Measurements from ENCODE around the gene PGAM5. TPM values are rescaled to one million over a fixed set of nuclear protein-coding genes. Genes with fewer than 3 reads are reported as not detected.

Gene PGAM5
- total and polyA plus RNA-seq, 10 donors: 8.2 to 28.8 (median 21.6) TPM

DNA sequence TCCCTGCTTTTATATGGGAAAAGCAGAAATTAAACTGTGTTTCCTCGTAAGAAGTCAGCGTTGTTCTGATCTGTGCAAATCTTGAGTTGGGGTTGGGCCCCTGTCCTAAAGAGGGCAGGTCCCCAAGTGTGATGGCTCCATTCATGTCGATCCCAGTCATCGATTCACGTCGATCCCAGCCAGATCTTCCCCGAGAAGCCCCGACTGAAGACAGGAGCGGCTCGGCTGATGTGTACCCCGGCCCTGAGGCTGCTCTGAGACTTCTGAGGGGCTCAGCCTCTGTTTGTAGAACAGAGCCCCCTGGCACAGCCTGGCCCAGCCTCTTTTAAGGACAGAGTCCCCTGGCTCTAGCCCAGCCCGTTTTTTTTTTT is 9.3 kb downstream of the PGAM5 start:
- no peak overlapping the region for H3K4me3 ChIP-seq
- peaks cover 3 to 100% (median 85%) of the 10 kb centered on the region in 6 donors for H3K36me3 ChIP-seq
- H3K4me1 ChIP-seq: no peaks in the 10 kb centered on the region
- 89 to 95% (median 92%) methylated on average over 12 of the region's 12 CpGs for WGBS, 5 donors
- H3K27me3 ChIP-seq (replicated peaks in 1 of 7): no peaks in the 10 kb centered on the region
- TF ChIP-seq, protein P1, sequence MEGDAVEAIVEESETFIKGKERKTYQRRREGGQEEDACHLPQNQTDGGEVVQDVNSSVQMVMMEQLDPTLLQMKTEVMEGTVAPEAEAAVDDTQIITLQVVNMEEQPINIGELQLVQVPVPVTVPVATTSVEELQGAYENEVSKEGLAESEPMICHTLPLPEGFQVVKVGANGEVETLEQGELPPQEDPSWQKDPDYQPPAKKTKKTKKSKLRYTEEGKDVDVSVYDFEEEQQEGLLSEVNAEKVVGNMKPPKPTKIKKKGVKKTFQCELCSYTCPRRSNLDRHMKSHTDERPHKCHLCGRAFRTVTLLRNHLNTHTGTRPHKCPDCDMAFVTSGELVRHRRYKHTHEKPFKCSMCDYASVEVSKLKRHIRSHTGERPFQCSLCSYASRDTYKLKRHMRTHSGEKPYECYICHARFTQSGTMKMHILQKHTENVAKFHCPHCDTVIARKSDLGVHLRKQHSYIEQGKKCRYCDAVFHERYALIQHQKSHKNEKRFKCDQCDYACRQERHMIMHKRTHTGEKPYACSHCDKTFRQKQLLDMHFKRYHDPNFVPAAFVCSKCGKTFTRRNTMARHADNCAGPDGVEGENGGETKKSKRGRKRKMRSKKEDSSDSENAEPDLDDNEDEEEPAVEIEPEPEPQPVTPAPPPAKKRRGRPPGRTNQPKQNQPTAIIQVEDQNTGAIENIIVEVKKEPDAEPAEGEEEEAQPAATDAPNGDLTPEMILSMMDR (IDR thresholded peaks at IDR 0.05 in 8 of 11, conservative IDR thresholded peaks at IDR 0.05 in 3 of 11): no peak
- TF ChIP-seq POLR2AphosphoS5 (IDR thresholded peaks at IDR 0.05) (no peak), POLR2A (IDR thresholded peaks at IDR 0.05) (no peak)
- no peak overlapping the region for H3K27ac ChIP-seq
- H3K9me3 ChIP-seq: no peaks in the 10 kb centered on the region
- intact Hi-C loops (cut with DNase I; ENCODE audit: low total_unique reads): no loop called here
- no peak for DNase-seq

DNA sequence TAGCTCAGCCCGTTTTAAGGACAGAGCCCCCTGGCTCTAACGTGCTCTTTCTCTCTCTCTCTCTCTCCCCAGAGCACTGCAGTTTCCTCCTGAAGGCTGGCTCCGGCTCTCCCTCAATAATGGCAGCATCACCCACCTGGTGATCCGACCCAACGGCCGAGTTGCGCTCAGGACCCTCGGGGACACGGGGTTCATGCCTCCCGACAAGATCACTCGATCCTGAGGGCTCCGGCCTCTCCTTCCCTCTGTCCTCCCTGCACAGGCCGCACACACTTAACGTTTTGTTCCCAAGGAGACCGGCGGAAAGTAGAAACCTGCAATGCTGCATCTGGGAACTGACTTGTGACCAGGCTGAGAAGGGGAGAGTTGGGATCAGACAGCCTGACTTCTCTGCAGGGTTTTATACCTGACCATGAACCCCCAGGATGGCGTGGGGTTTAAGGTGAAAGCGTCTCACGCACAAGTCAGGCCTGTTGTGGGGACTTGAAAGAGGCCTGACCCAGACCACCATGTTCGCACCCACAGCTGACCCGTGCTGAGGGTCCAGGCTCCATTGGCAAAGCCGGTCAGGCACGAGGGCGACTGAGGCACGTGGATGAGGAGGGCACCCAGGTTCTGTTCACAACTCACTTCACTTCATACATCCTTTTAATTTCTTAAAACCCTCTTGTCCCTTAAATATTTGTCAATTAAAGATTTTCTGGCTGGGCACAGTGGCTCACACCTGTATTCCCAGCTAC is 10.1 kb downstream of the PGAM5 start:
- peaks cover 3 to 100% (median 90%) of the 10 kb centered on the region in 6 donors for H3K36me3 ChIP-seq
- H3K27me3 ChIP-seq (replicated peaks in 1 of 7): no peaks in the 10 kb centered on the region
- no peaks in the 10 kb centered on the region for H3K9me3 ChIP-seq
- no peaks in the 10 kb centered on the region for H3K4me1 ChIP-seq
- no peak overlapping the region for H3K4me3 ChIP-seq
- DNase-seq: no peak
- WGBS, 5 donors: 93 to 95% (median 95%) methylated on average over 25 of the region's 25 CpGs
- no peak overlapping the region for H3K27ac ChIP-seq
- intact Hi-C loops (cut with DNase I; ENCODE audit: low total_unique reads): no loop called here
- TF ChIP-seq, protein P1 (IDR thresholded peaks at IDR 0.05 in 8 of 11, conservative IDR thresholded peaks at IDR 0.05 in 3 of 11): no peak
- TF ChIP-seq POLR2A (IDR thresholded peaks at IDR 0.05): no peak
- peak in 1 of 3 donors; percentile 51 for TF ChIP-seq POLR2AphosphoS5 (IDR thresholded peaks at IDR 0.05)

DNA sequence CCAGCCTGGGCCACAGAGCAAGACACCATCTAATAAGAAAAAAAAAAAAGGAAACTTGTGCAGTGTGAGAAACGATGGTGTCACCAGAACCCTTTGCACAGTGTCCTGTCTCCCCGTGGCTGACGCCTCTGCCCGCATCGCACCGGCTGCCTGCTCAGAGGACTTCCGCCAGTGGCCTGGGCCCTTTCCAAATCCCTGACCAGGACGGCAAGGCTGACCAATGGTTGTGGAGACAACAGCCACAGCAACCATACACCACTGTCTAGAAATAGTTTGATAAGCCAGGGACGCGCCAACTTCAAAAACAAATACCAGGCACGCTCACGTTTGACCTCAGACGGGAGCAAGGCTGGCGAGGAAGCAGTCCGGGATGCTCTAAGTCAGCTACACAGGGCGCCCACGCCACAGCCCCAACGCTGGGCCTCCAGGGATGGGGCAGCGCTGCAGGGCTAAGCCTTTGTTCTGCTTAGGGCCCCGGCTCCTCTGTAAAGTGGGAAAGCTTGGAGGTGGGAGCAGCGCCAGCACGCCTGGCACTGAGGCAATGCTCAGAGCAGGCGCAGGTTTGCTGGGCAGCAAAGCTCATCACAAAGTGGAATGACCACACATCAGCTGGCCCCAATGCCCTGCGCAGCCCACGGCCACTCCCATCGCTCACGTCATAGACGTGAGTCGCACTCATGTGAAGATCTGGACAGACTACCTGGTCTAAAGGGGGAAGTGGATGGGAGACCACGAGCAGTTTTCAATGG is 12.5 kb downstream of the PGAM5 start:
- WGBS, 5 donors: 86 to 94% (median 89%) methylated on average over 16 to 30 of the region's 30 CpGs
- TF ChIP-seq, protein P1 (IDR thresholded peaks at IDR 0.05 in 8 of 11, conservative IDR thresholded peaks at IDR 0.05 in 3 of 11): no peak
- TF ChIP-seq POLR2AphosphoS5 (IDR thresholded peaks at IDR 0.05) (no peak), POLR2A (IDR thresholded peaks at IDR 0.05) (no peak)
- Histone ChIP-seq H3K4me3 (no peak overlapping the region), H3K9me3 (no peaks in the 10 kb centered on the region), H3K27ac (no peak overlapping the region), H3K36me3 (peaks cover 9 to 100% (median 95%) of the 10 kb centered on the region in 6 donors), H3K4me1 (no peaks in the 10 kb centered on the region), H3K27me3 (replicated peaks in 1 of 7) (no peaks in the 10 kb centered on the region)
- no peak for DNase-seq
- intact Hi-C loops (cut with DNase I; ENCODE audit: low total_unique reads): no loop called here

DNA sequence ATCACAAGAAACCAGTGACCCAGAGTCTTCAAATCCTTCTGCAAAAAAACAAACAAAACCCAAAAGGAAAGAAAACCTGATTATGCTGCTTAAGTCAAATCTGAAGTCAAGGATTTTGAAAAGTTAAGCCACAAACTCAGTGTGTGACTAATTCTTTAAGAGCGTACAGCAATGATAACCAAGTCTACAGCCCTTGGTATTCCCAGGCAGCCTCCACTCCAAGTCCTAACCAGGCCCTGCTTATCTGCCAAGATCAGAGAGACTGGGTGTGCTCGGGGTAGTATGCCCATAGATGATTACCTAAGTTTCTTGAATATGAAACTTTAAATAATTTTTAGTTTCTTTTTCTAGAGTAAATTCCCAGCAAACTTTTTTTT is 13.1 kb downstream of the PGAM5 start:
- intact Hi-C loops (cut with DNase I; ENCODE audit: low total_unique reads): no loop called here
- Histone ChIP-seq H3K9me3 (no peaks in the 10 kb centered on the region), H3K27ac (no peak overlapping the region), H3K36me3 (peaks cover 9 to 100% (median 98%) of the 10 kb centered on the region in 6 donors), H3K27me3 (replicated peaks in 1 of 7) (no peaks in the 10 kb centered on the region), H3K4me1 (no peaks in the 10 kb centered on the region), H3K4me3 (no peak overlapping the region)
- 86 to 97% (median 94%) methylated on average over 2 of the region's 2 CpGs for WGBS, 5 donors
- TF ChIP-seq POLR2A (IDR thresholded peaks at IDR 0.05) (no peak), POLR2AphosphoS5 (IDR thresholded peaks at IDR 0.05) (no peak)
- TF ChIP-seq, protein P1 (IDR thresholded peaks at IDR 0.05 in 8 of 11, conservative IDR thresholded peaks at IDR 0.05 in 3 of 11): no peak
- DNase-seq: no peak
